Pulmonary artery endothelial cell (primary cell): ENCODE results near the gene SLC27A2. TPM values are rescaled to one million over a fixed set of nuclear protein-coding genes. Genes with fewer than 3 reads are reported as not detected.

Source experiments
- DNase-seq: peaks from one replicate; pipeline ENCODE4 v3.0.0-alpha.2; 2011; ENCODE audit warnings: low read depth, low spot score
- total RNA-seq: library from RNA; depleted of rRNA; stranded (reverse); fragments of >200 nt; gene quantifications from 2 replicates; pipeline ENCODE4 v1.2.3, GENCODE V29; 2014

SLC27A2 gene
- total RNA-seq, 1 donor from 2014 or later, result not detected

DNA sequence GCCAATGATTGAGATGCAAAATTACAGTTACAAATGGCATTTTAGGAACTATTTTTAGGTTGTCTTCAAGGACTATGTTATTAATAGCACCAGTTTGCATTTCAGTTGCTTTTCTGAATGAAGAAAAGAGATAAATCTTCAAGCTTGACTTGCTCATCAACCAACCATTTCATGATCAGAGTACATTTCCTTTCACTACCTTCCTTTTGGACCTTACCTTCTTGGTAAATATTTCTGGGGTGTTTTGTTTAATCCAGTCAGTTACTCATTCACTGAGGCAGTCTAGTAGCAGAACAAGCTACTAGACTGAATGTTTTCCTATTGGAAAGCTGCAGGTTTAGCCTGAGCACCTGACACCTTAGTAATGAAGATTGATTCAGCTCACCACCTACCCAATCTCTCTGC is 8.2 kb downstream of the SLC27A2 start:
- no peak for DNase-seq

DNA sequence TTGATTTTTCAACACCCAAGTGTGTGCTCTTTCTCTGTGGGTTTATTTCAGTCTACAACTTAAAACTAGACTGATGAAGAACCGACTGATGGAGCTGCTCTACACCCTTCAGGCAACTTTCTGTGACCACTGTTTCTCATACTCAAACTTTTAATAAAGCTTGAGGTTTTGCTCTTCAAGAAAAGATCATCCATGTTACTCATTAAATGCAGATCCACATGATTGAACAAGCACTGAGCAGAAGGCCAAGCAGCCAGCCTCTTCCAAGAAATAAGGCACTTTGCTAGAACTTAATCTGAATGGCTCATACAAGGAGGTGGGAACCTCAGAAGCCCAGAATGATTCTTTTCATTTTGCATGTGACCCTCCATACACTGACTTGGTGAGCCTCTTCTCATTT is 8.7 kb downstream of the SLC27A2 start:
- DNase-seq, result no peak

- DNase-seq, result no peak
These were observed 10.2 kb downstream of the SLC27A2 start for GRCh38 chr15:50192164-50192563.

DNA sequence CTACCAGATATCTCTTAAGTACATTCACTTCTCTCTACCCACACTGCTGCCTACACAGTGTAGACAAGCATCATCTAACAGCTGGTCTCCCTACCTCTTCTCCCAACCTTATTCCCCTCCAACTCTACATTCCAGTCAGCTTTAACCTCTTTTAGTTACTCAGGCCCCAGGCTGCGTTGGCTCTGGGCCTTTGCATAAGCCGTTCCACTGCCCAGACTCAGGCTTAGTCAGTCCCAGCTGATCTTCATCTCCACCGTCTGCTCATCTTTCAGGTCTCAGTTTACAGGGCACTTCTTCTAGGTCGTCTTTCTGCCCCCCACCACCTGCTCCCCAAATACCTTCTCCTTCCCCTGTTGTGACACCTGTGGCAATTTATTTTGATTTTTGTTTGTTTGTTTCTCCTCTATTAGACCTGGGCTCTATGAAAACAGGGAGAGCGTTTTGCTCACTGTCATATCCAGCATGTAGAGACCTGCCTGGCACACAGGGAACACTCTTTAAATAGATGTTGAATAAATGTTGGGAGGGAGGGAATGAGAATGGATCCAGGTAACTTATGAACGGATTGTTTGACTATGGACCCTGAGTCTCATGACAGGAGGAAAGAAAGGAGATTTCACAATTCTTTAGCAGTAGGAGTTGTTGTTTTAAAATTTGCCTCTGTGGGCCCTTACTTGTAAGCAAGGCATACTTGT is 11.1 kb downstream of the SLC27A2 start:
- no peak for DNase-seq

DNA sequence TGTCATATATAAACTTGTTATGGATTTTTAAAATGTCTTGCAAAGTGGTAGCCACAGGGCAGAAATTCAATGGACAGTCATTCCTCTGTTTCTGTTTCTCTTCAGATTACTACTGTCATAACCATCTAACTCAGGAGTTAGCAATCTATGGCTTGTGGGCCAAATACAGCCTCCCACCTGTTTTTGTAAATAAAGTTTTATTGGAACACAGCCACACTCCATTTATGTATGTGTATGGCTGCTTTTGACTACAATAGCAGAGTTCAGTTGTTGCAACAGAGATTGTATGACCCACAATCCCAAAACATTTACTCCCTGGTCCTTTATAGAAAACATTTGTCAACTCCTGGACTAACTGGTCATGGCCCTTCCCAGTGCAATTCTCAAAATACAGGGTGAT is 20.0 kb downstream of the SLC27A2 start:
- no peak for DNase-seq

DNA sequence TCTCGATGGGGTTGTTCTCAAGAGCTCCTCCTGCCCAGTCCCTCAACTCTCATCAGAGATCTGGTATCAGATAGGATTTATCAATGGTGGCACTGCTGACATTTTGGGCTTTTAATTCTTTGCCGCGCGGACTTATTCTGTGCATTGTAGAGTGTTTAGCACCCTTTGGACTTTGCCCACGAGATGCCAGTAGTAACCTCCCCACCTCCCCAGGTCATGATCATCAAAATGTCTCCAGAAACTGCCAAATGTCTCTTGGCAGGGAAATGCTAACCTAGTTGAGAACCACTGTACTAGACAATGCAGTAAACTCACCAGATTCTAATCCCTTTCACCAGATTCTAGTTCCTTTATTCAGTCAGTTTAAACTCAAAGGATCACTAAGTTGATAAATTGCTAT is 24.0 kb downstream of the SLC27A2 start:
- DNase-seq, result no peak

DNA sequence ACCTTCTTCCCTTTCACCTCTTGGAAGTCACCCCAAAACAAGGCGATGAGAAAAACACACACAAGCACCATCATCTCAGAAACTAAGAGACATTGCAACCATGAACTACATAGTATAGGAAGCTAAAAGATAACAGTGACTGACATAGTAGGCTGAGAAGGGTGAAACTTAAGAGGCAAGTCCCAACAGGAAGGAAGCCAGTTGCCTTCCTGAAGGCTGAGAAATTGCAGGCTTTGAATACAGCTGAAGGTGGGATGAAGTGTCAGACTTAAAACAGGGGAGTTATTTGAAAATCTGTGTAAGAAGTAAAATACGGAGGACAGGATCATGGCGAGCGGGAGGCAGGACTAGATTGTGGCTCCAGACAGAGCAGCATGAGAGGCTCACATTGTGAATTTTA is 27.8 kb downstream of the SLC27A2 start:
- DNase-seq, result no peak

GRCh38 chr15:50210462-50211157 is 28.6 kb downstream of the SLC27A2 start:
- no peak for DNase-seq

GRCh38 chr15:50218291-50218690 is 36.3 kb downstream of the SLC27A2 start:
- no peak for DNase-seq

DNA sequence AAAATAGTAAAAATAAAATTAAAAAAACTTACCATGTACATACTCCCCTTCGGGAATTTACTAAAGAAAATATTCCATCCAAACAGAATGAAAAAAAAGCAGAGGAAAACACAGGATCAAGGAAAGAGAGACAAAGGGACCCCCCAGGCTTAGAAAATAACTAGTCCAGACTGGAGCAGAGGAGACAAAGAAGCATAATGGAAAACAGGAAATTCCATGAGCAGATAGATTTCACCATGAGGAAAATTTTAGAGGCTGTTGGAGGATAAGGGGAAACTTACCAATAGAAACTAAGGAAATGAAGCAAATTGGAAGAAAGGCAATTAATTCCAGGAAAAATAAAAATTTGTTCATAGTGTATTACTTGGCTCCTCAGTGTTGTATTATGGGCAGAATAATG is 36.7 kb downstream of the SLC27A2 start:
- DNase-seq, result no peak

- DNase-seq, result no peak
These were observed 37.8 kb downstream of the SLC27A2 start for GRCh38 chr15:50219820-50220219.

DNA sequence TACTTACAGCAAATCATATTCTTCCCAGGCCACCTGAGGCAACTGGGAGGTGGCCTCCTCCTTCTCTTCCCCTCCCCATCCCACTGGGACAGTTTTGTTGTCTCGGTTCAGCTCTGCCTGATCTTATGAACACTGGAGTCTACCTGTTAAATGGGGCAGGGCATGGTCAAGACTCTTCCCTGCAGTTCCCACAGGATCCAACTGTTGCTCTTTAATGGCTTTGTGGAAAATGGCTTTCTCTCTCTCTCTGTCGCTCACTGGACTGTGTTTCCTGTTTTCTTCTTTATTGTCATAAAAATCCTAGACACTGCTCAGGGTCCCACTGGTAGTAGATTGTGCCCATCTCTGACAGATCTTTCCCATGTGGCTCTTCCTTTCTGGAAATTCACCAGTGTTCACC is 40.2 kb downstream of the SLC27A2 start:
- DNase-seq, result no peak

- no peak for DNase-seq
These were observed 42.6 kb downstream of the SLC27A2 start for GRCh38 chr15:50224606-50225005.

GRCh38 chr15:50225057-50225456 is 43.1 kb downstream of the SLC27A2 start:
- DNase-seq, result no peak

DNA sequence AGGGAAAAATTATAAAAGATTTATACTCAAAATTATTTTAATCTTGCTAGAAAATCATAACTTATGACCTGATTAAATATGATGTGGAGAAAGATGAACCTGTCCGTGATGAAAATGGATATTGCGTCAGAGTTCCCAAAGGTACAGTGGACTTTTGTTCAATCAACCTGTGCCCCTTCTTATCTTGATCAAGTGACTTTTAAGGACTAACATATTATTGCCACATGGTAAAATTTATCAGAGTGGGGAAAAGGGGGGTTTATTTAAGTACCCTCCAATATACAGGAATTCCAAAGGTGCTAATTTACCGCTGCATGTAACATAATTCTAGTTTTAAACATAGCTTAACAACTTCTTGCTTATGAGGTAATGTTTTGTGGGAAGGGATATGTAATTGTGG is 43.9 kb downstream of the SLC27A2 start:
- DNase-seq, result no peak

DNA sequence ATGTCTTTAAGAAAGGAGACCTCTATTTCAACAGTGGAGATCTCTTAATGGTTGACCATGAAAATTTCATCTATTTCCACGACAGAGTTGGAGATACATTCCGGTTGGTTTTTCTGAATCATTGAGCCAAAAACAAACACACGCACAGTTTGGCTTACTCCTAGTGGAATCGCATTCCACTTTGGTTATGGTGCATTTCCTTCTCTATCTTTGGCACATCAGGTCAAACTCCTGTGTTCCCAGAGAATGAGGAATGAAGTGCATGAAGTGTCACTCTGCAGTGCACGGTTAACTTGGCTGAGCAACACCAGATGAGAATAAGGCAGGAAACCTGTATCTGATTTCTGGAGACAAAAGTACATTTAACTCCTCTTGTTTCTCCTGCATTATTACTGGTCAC is 45.1 kb downstream of the SLC27A2 start:
- DNase-seq, result no peak

GRCh38 chr15:50228866-50229265 is 46.9 kb downstream of the SLC27A2 start:
- DNase-seq, result no peak

GRCh38 chr15:50229336-50229735 is 47.3 kb downstream of the SLC27A2 start:
- no peak for DNase-seq

DNA sequence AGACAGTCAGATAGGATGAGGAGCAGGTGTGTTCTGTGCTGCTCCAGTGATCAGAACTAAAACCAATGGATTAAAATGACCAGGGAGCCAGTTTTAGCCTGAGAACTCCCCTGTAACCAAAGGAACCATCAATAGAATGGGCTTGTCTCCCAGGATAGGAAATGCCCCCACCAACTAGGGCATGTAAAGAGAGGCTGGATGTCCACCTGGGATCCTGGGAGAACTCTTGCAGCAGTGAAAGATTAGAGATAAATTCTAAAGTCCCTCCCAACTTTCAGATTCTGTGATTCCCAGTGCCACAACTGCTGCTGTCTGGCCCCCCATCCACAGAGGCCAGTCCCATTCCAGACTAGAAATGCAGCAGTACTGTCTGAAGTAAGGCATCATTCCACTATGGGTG is 49.8 kb downstream of the SLC27A2 start:
- no peak for DNase-seq

DNA sequence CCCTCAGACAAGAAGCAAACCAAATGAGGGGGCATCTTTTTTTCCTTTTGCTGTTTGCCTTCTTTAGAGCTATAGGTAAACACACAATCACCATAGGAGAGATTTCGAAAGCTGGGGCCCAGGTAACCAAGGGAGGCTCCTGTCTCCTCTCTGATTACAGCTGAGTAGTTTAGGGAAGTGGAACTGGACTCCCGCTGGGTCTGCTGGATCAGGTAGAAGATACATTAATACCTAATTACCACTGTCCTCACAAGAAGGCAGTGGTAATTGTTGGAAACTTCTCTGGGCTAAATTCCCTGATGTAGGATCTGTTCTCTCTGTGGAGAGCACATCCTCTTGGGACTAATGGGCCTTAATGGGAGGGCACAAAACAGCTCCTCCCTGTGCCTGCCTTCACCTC is 50.8 kb downstream of the SLC27A2 start:
- DNase-seq, result no peak

- no peak for DNase-seq
These were observed 51.3 kb downstream of the SLC27A2 start for GRCh38 chr15:50233192-50233736.

- no peak for DNase-seq
These were observed 52.8 kb downstream of the SLC27A2 start for GRCh38 chr15:50234764-50235163.

- no peak for DNase-seq
These were observed 53.8 kb downstream of the SLC27A2 start for GRCh38 chr15:50235794-50236193.
